HEK293T (cell line): ENCODE results near the gene DIAPH1.

ENCODE experiments used
- CTCF ChIA-PET: fragments of 350-600 bp; formaldehyde crosslinking; extraction: SDS; loops from one replicate; lab custom pipeline; 2021; ENCODE audit warnings: antibody characterized with exemption, inconsistent platforms; lab: Yijun Ruan, JAX
- POLR2A ChIA-PET: fragments of 350-600 bp; formaldehyde crosslinking; extraction: SDS; loops from one replicate; lab custom pipeline; 2020; ENCODE audit warnings: antibody characterized with exemption, inconsistent platforms; lab: Yijun Ruan, JAX
- DNase-seq: peaks from one replicate; pipeline ENCODE4 v3.0.0; 2012; ENCODE audit warnings: mixed read lengths; ENCODE audit errors: extremely low spot score
- ARNT ChIP-seq: fragments of 450-650 bp; IDR thresholded peaks from 2 replicates; pipeline ENCODE4 v1.6.1; 2017; ENCODE audit warnings: mild to moderate bottlenecking
- BHLHE40 ChIP-seq: fragments of 450-650 bp; IDR thresholded peaks from 2 replicates; pipeline ENCODE4 v1.6.1; 2016; ENCODE audit warnings: mild to moderate bottlenecking, moderate library complexity, borderline replicate concordance
- CTBP1 ChIP-seq: fragments of 450-650 bp; IDR thresholded peaks from 2 replicates; pipeline ENCODE4 v1.6.1; 2016; ENCODE audit warnings: borderline replicate concordance
- ELF4 ChIP-seq: fragments of 450-650 bp; IDR thresholded peaks from 2 replicates; pipeline ENCODE4 v1.6.1; 2017; ENCODE audit warnings: antibody characterized with exemption
- FOXA1 ChIP-seq: fragments of 450-650 bp; IDR thresholded peaks from 2 replicates; pipeline ENCODE4 v1.6.1; 2016; ENCODE audit warnings: mild to moderate bottlenecking
- FOXK2 ChIP-seq: fragments of 450-650 bp; IDR thresholded peaks from 2 replicates; pipeline ENCODE4 v1.6.1; 2016; ENCODE audit warnings: mild to moderate bottlenecking
- FOXM1 ChIP-seq: fragments of 450-650 bp; IDR thresholded peaks from 2 replicates; pipeline ENCODE4 v1.6.1; 2017; ENCODE audit warnings: mild to moderate bottlenecking, borderline replicate concordance
- HDGF ChIP-seq: fragments of 450-650 bp; IDR thresholded peaks from 2 replicates; pipeline ENCODE4 v1.6.1; 2017; ENCODE audit warnings: antibody characterized with exemption, borderline replicate concordance
- L3MBTL2 ChIP-seq: fragments of 450-650 bp; conservative IDR thresholded peaks from 2 replicates; pipeline ENCODE4 v1.6.1; 2016; ENCODE audit warnings: mild to moderate bottlenecking
- LEF1 ChIP-seq: fragments of 450-650 bp; IDR thresholded peaks from 2 replicates; pipeline ENCODE4 v1.6.1; 2017; ENCODE audit warnings: mild to moderate bottlenecking, borderline replicate concordance
- NFRKB ChIP-seq: fragments of 450-650 bp; IDR thresholded peaks from 2 replicates; pipeline ENCODE4 v1.6.1; 2016; ENCODE audit warnings: mild to moderate bottlenecking, moderate library complexity
- SP1 ChIP-seq: fragments of 450-650 bp; IDR thresholded peaks from 2 replicates; pipeline ENCODE4 v1.6.1; 2017
- SUZ12 ChIP-seq: fragments of 450-650 bp; IDR thresholded peaks from 2 replicates; pipeline ENCODE4 v1.6.1; 2016; ENCODE audit warnings: mild to moderate bottlenecking
- TARDBP ChIP-seq: fragments of 450-650 bp; IDR thresholded peaks from 2 replicates; pipeline ENCODE4 v1.6.1; 2016
- ZNF384 ChIP-seq: fragments of 450-650 bp; IDR thresholded peaks from 2 replicates; pipeline ENCODE4 v1.6.1; 2016
- TF ChIP-seq, protein P1 (sequence below): fragments of 450-650 bp; IDR thresholded peaks from 2 replicates; pipeline ENCODE4 v1.6.1; 2016

DIAPH1 gene

DNA sequence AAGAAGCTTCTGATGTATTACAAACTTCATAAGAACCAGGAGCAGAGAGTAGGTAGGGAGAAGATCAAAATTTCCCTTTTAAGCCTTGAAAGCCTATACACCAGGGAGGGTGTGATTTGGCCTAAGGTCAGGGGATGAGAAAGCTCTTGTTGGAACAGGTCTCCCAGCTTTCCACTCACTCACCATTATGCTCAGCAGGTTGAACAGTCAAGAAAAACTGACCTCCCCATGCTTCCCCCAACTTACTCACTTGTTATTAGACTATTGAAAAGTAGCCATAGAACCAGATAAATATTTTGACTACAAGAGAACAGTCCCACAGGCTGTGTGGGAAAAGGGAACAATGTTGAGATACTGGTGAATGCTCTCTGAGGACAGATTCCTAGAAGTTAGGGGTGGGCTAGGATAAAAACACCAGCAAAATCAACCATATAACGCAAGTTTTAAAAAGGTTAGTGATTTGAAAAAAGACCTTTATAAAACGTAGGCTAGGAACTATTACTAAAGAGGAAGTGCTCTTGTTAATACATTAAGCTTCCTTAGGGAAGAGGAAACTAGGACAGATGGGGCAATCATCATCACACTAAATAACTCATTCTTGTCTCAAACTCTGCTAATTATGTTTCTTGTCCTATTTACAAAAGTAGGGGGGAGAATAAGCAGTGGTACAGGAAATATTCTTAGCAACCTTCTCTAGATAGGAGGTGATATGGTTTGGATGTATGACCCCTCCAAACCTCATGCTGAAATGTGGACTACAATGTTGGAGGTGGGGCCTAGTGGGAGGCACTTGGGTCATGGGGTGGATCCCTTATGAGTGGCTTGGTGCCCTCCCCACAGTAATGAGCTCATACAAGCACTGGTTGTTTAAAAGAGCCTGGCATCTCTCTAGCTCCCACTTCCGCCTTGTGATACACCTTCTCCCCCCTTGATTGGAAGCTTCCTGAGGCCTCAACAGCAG lies 98.9 kb downstream of the DIAPH1 start:
- TF ChIP-seq FOXM1 (no peak), BHLHE40 (no peak), TARDBP (no peak), ELF4 (no peak), NFRKB (no peak), ARNT (no peak), ZNF384 (no peak), LEF1 (no peak), SP1 (no peak), SUZ12 (no peak), HDGF (no peak), CTBP1 (no peak), FOXA1 (no peak), L3MBTL2 (no peak), FOXK2 (no peak)
- TF ChIP-seq, protein P1, sequence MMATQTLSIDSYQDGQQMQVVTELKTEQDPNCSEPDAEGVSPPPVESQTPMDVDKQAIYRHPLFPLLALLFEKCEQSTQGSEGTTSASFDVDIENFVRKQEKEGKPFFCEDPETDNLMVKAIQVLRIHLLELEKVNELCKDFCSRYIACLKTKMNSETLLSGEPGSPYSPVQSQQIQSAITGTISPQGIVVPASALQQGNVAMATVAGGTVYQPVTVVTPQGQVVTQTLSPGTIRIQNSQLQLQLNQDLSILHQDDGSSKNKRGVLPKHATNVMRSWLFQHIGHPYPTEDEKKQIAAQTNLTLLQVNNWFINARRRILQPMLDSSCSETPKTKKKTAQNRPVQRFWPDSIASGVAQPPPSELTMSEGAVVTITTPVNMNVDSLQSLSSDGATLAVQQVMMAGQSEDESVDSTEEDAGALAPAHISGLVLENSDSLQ, result no peak
- POLR2A ChIA-PET, result interaction anchor here (1.4 kb wide), 1 partner anchor 44 kb away, joined by 5 read pairs; no protein-coding TSS in a partner anchor
- CTCF ChIA-PET, result interaction anchor here (0.6 to 1.4 kb wide), 3 partner anchors 12 to 132 kb away, joined by 3 to 4 read pairs (median 3); no protein-coding TSS in a partner anchor
- no peak for DNase-seq

DNA sequence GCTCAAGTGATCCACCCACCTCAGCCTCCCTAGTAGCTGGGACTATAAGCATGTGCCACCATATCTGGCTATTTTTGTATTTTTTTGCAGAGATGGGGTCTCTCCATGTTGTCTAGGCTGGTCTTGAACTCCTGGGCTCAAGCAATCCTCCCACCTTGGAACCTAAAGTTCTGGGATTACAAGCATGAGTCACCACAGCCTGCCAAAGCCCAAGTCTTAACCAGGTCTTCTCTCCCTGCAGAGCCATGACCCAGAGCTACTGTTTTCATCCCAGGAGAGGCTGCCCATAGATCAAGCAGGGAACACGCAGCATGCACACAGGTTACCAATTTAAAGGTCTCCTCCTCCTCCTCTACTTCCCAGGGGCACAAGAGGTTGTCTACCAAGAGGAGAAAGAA lies 100.2 kb downstream of the DIAPH1 start:
- ChIA-PET POLR2A (no interaction called here), CTCF (interaction anchor here (1.4 kb wide), 1 partner anchor 11 kb away, joined by 4 read pairs; no protein-coding TSS in a partner anchor)
- TF ChIP-seq NFRKB (no peak), FOXA1 (no peak), SUZ12 (no peak)
- DNase-seq, result no peak

DNA sequence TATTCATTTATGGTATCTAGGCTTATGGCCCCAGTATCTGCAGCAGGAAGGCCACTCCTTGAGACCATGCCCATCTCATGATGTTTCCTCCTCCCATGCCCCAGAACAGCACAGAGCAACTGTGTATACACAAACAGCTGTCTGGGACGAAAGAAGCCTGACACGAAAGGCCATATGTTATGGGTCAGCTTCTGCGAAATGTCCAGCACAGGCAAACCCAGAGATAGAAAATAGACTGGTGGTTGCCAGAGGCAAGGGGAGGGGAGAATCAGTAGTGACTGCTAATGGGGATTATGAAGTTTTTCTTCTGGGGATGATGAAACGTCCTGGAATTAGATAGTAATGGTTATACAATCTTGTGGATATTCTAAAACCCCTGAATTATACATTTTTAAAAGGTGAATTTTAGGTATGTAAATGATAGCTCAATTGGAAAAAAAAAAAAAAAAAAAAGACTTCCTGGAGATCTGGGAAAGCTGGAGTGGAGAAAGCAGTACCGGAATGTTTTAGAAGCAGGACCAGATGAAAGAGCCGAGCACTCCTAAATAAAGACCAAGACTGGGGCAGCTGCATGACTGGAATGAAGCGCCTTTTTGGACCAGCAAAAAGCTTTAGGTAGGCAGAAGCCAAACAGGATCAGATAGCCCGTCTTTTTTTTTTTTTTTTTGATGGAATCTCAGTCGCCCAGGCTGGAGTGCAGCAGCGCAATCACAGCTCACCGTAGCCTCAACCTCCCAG lies 100.8 kb downstream of the DIAPH1 start:
- no peak for TF ChIP-seq FOXM1
- no peak for TF ChIP-seq HDGF
- TF ChIP-seq SUZ12, result no peak
- no peak for TF ChIP-seq ARNT
- no peak for TF ChIP-seq NFRKB
- no peak for DNase-seq
- ChIA-PET CTCF (interaction anchor here (1.4 kb wide), 2 partner anchors 11 to 97 kb away, joined by 4 to 5 read pairs; partner anchors contain the start of gene PCDHGA11), POLR2A (no interaction called here)

DNA sequence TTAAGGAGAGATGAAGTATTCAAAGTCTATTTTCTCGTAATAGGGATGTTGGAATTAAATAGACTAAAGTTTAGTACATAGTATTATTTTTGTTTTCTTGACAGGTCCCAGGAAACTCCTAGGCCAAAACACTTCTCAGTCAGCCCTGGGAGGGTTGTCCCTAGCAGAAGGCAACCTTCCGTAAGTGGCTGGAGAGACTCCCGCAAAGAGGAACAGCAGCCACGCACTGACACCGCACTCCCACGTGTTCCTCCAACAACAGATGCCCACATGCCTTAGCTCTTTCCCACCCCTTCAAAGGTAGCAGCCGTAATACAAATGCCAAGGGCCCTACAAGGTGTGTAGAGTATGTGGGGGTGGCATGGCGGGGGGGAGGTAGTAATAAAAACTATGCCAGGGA lies 101.5 kb downstream of the DIAPH1 start:
- POLR2A ChIA-PET, result no interaction called here
- TF ChIP-seq TARDBP (no peak), HDGF (no peak), ELF4 (no peak), ARNT (no peak), SUZ12 (no peak)
- no peak for DNase-seq
- CTCF ChIA-PET, result interaction anchor here (1.4 kb wide), 1 partner anchor 97 kb away, joined by 5 read pairs; the partner anchor contains the start of gene PCDHGA11

DNA sequence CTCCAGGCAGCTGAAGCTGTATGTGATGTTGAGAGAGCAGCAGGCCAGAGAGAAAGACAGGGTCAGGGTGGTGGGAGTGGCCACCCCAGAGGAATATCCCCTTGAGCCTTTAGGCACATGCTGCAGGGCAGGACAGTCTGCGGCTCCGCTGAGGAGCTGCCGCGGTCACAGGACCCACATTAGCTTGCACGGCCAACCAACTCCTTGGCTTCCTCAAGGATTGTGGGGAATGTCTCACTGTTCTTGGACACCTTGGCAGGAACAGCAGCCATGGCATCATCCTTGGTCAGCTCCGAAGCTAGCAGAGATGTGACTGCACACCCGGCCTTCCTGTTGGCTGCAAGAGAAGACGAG lies 102.2 kb downstream of the DIAPH1 start:
- CTCF ChIA-PET, result no interaction called here
- POLR2A ChIA-PET, result no interaction called here
- no peak for TF ChIP-seq TARDBP
- no peak for TF ChIP-seq HDGF
- TF ChIP-seq ARNT, result no peak
- no peak for TF ChIP-seq BHLHE40
- no peak for TF ChIP-seq CTBP1
- no peak for DNase-seq

GRCh38 chr5:141515946-141516671 lies 102.7 kb downstream of the DIAPH1 start:
- no peak for DNase-seq
- ChIA-PET POLR2A (no interaction called here), CTCF (interaction anchor here (0.6 to 3.3 kb wide), 4 partner anchors 8 to 95 kb away, joined by 3 to 16 read pairs (median 9); partner anchors contain the start of gene PCDHGA11)
- TF ChIP-seq TARDBP (no peak), HDGF (no peak), SUZ12 (no peak), FOXA1 (no peak), FOXK2 (no peak), ARNT (no peak), NFRKB (no peak), FOXM1 (no peak), L3MBTL2 (no peak), SP1 (no peak), ELF4 (no peak), CTBP1 (no peak), LEF1 (no peak)
- TF ChIP-seq, protein P1, result no peak
